Fibroblast of the conjunctiva (primary cell): ENCODE results near the gene TTYH1.

Source experiments
- DNase-seq: peaks from one replicate; pipeline ENCODE4 v3.0.0-alpha.2; 2010; ENCODE audit warnings: low read depth

TTYH1 gene

DNA sequence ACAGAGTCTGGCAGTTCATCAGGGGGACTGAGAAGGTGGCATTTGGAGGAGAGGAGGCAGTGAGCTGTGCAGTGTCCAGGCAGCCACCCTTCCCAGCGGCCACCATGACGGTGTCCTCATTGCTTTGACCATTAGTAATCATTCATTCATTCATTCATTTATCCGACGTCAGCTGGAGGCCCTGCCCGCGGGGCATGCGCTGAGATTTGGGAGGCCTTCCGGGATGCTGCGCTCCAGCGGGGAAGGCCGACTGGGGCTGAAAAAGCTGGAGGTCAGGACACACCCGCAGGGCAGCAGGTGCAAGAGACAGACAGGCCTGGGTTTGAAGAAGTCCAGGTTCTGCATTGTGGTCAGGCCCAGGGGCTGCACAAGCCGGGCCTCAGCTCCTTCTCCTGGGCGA is 8.9 kb downstream of the TTYH1 start:
- DNase-seq, result no peak

DNA sequence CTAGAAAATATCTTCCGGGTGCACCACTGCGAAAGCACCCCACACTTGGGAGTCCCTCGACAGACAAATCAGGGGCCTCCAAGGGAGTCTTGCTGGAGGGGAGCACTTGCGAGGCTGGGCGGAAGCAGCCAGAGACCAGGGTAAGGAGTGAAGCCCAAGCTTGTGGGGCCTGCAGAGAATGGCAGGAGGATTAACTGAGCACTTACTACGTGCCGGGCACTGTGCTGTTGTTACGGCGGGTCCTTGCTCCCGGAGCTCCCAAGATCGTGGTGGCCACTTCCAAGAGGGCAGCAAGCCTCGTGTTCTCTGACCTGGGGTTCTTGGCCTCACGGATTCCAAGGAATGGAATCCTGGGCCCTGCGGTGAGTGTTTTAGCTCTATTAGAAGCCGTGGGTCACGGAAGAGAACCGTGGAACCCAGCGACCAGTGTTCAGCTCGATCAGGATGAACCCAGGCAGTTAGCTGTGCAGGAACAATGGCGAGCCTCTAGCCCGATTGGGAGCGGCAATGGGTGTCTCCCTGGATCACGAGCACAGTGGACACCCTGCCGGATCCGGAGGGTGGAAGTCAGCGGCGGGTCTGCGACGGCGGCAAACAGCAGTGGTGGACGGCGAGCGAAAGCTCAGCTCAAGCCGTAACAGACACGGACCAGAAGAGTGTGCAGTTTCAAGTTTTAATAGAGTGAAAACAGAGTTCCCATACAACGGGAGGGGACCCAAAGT is 9.6 kb downstream of the TTYH1 start:
- DNase-seq, result no peak

DNA sequence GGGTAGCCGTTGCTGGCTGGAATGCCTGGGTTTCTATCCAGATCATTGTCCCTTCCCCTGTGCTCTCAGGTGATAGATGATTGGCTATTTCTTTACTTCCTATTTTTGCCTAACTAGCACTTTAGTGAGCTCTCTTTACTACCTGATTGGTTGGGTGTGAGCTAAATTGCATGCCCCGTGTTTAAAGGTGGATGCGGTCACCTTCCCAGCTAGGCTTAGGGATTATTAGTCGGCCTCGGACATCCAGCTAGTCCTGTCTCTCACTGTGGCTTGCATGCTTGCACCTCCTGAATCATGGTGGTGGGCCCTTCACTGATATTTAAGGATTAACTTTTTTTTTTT is 10.1 kb downstream of the TTYH1 start:
- DNase-seq, result no peak

DNA sequence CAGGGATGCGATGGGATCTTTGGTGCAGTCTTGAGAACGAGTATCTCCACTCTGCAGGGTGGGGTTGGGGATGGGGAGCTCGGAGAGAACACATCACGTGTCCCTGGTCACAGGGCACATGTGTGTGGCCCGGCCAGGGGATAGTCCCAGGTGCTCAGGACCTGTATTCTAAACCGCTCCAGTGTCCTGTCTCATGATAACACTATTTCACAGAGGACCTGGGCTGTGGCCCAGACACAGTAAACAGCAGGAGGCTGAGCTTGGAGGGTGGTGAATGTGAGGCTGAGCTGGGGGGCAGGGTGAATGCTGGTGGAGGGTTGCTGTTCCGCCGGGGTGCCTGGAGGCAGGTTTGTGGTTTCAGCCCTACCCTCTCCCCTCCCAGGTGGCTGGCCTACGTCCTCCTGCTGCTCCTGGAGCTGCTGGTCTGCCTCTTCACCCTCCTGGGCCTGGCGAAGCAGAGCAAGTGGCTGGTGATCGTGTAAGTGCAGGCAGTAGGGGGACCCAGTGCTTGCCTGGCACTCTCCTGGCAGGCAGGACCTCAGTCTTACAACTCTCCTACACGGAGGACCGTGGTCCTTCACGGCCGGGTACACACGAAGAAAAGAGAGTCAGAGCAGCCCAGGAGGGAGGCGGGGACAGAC is 11.1 kb downstream of the TTYH1 start:
- DNase-seq, result no peak

DNA sequence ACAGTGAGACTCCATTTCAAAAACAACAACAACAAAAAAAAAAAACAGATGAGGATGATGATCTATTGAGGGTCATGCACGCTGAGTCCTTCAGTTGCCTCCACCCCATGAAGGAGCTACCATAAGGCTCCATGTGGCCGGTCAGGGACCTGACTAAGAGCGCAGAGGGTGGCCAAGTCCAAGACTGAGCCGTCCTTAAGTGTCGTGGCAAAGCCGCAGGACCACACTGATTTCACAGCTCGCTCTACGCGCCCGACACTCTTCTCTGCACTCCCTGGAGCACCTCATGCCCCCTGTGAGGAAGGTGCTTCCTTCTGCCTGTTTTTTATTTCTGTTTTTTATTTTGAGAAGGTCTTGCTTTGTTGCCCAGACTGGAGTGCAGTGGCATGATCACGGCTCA is 12.3 kb downstream of the TTYH1 start:
- DNase-seq, result no peak

DNA sequence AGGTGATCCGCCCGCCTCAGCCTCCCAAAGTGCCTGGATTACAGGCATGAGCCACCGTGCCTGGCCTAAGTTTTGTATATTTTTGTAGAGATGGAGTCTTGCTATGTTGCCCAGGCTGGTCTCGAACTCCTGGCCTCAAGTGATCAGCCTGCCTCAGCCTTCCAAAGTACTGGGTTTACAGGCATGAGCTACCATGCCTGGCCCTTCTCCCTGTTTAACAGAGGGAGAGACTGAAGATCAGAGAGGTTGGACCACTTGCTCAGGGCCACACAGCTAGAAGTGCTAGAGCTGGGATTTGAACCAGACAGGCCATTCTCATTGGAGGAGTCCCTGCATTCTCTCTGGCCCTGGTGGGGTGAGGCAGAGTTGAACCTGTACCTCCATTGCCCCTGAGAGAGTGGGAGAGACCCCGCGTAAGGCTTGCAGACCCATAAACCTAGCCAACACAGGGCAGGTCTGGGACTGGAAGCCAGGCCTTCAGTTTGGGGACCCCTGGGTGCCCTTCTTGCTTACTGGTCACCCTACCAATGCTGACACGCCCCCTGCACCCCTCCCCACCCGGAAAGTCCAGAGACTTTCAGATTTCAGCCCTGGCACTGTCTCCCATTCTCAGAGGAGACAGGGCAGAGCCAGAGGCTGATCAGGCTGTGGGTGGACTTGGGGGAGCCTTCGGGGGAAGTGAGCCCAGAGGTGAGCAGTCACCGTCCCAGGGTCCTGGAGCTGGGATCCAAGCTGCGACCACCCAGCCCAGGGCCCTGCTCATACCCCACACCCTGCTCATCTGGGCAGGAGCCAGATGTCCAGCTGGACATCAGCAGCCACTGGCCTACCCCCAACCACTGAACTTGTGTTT is 13.3 kb downstream of the TTYH1 start:
- DNase-seq, result no peak

DNA sequence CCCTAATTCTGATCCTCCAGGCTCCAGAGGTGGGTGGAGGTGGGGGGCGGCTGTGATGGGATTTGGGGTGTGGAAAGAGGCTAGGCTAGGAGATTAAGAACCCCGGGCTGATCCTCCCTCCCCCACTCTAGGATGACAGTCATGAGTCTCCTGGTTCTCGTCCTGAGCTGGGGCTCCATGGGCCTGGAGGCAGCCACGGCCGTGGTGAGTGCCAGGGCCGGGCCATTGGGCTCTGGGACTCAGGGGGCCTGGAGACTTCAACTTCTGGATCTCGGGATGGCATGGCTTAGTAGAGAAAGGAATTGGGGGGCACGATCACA is 13.9 kb downstream of the TTYH1 start:
- no peak for DNase-seq

DNA sequence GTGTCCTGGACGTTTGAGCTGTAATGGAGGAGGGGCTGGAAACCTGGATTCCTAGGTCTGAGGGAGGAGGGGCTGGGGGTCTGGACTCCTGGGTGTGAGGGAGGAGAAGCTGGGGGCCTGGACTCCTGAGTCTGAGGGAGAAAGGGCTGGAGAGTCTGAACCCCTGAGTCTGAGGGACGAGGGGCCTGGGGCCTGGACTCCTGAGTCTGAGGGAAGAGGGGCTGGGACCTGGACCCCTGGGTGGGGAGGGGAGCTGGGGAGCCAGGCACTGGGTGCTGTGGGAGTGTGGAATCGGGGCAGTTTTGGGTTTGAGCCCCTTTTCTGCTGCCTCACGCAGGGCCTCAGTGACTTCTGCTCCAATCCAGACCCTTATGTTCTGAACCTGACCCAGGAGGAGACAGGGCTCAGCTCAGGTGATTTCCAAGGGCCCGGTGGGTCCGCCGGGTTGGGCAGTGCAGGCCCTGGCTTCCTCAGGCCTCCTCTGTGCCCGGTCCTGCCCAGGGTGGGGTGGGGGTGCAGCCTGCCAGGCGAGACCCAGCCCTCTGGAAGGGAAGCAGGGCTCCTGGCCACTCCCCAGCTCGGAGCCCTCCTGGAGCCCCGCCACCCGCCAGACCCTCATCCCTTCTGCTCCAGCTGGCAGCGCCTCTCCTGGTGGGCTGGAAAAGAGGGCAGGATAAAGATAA is 14.4 kb downstream of the TTYH1 start:
- DNase-seq, result no peak

DNA sequence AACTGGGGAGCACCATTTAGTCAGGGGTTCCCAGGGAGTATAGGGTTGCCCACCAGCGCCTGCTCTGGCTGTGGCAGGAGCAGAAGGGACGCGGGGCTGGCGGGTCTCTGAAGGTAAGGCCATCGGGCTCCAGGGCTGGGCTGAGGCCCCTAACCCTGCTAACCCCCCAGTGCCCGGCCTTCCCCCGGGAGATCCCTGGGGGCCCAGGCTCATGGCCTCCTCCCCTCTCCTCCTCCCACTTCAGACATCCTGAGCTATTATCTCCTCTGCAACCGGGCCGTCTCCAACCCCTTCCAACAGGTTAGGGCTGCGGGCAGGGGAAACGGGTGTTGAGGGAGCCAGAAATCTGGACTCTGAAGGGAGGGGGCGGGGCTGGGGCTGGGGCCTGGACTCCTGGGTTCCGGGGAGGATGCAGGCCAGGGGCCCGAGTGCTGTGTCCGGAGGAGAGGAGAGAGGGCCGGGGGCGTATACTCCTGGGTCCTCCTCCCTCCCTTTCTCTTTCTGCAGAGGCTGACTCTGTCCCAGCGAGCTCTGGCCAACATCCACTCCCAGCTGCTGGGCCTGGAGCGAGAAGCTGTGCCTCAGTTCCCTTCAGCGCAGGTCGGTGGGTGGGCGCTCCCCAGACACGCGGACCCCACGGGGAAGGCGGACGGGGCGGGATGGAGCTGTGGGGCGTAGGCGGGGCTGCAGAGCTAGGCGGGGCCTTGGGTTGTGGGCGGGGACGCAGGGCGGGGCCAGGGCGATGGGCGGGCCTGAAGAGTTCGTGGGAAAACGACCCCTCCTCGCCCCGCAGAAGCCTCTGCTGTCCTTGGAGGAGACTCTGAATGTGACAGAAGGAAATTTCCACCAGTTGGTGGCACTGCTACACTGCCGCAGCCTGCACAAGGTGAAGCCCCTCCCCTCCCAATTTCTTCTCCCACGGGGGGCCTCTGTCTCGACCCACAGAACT is 15.3 kb downstream of the TTYH1 start:
- no peak for DNase-seq

DNA sequence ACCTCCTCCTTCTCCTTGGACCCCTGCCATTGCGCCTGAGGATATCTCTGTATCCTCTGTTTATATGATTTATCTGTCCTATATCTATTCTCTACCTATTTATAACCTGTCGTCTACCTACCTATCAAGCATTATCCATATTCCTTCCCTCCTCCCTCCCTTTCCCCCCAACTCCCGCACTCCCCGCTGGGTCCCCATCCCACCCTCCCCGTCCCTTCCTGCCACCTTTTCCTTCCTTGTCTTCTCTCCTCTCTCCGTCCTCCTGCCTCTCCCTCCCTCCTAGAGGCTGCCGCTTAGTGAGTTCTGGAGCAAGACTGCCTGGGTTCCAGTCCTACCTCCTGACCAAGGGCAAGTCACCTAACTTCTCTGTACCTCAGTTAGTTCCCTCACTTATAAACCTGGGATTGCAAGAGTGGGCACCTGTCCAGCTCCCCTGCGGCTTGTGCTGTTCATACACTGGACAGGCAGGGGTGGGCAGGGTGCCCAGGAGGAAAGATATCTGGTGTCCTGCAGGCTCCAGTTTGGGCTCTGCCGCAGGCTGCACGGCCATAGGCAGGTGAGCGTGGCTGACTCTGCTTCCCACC is 16.1 kb downstream of the TTYH1 start:
- DNase-seq, result peak; percentile 9

DNA sequence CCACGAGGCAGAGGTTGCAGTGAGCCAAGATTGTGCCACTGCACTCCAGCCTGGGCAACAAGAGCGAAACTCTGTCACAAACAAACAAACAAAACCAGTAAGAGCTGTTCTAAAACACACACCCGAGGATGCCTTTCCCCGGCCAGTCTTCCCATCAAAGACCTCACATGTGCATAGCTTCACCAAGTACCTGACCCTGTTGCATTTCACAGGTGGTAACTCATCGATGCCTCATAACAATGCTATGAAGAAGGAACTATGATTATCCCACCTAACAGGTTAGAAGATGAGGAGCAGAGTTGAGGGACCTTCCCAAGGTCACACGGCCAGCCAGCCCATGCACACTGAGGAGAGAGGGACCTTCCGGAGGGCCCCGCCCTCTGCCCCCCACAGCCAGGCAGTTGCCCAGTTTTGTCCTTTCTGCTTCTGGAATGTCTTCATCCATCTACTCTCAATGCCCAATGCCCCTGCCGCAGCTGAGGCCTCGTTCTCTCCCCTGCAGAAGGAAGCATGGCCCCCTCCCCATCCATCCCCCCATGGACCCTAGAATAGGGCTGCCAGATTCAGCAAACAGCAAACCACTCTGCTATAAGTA is 17.0 kb downstream of the TTYH1 start:
- DNase-seq, result no peak

DNA sequence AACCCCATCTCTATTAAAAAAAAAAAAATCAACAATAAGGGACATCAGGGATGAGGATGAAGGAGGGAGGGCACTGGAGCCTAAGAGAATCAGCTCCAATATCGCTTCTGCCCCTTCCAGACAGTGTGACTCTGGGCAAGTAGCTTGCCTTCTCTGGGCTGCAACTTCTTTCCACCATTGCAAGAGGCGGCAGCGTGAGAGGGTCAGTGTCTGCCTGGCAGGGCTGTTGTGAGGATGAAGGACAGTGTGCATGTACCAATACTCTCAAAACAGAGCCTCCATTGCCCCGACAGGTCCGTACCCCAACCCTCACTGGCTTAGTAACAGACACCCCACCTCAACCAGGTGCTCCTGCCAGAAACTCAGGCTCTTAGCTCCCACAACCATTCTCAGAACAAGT is 18.4 kb downstream of the TTYH1 start:
- DNase-seq, result no peak

DNA sequence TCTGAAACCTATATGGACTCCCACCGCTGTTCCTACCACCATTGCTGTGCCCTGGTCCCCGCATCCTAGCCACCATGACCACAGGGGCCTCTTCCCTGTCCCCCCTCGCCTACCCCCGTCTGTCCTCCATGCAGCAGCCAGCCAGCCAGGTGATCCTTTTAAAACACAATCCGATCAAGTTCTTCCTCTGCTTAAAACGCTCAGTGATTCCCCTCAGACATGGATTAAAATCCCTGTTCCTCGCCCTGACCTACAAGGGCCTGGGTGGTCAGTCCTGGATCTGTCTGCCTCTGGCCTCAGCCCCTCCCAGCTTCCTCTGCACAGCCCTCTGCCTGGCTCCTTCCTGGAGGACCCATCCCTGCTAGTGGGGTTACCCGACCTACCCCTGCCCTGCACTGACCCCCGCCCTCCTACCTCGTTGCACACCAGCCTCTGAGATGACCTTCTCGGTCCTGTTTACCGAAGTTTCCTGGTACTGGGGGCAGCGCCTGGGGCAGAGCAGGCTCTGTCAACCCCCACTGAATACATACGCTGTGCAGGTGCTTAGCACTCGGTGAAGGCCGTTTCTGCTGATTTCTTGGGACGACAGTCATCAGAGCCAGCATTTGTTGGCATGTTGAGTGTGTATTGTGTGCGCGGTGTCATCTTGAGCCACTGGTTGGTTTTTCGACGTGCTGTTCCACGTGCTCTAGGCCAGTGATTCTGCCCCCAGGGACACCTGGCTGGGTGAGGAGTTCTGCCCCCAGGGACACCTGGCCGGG is 19.0 kb downstream of the TTYH1 start:
- DNase-seq, result no peak

DNA sequence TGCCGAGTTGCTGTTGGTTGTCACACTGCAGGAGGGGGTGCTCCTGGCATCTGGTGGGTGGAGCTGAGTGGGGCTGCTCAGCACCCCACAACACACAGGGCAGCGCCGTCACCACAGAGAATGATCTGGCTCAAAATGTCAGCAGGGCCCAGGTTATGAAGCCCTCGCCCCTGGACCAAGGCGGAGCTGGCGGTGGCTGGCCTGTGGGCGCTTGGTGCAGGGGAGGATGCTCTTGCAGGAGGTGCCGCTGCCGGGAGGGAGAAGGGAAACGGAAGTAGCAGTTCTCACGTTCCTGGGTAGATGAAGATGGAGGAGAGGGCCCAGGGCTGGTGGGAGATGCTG is 19.6 kb downstream of the TTYH1 start:
- DNase-seq, result no peak

DNA sequence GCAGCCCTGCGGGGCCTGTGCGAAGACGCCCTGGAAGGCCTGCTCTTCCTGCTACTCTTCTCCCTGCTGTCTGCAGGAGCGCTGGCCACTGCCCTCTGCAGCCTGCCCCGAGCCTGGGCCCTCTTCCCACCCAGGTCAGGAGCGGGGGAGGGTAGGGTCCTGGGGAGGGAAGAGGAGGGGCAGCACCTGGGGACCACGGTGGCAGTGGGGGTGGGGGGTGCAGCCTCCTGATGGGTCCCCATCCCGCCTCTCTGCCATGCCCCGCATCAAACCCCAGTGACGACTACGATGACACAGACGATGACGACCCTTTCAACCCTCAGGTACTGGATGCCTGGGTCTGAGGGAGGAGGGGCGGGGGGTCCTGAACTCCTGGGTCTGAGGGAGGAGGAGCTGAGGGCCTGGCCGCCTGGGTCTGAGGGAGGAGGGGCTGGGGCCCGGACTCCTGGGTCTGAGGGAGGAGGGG is 20.3 kb downstream of the TTYH1 start:
- DNase-seq, result no peak

DNA sequence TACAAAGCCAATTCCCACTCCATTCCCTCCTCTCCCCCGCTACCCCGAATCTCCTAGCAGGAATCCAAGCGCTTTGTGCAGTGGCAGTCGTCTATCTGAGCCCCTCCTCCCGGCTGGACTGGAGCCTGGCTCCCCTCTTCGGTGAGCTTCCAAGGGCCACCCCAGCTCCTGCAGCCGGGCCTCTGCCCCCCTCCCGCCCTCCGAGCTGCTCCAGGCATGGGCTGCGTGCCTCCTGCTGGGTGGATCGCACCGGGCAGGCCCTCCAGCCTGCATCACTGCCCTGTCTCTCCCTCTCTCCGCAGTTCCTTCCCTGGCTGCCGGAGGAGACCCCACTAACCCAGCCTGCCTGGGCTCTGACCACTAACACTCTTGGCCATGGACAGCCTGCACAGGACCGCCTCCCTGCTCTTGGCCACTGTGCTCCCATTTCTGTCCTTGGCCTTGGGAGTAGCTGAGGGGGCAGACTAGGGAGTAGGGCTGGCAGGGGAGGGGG is 20.8 kb downstream of the TTYH1 start:
- no peak for DNase-seq

DNA sequence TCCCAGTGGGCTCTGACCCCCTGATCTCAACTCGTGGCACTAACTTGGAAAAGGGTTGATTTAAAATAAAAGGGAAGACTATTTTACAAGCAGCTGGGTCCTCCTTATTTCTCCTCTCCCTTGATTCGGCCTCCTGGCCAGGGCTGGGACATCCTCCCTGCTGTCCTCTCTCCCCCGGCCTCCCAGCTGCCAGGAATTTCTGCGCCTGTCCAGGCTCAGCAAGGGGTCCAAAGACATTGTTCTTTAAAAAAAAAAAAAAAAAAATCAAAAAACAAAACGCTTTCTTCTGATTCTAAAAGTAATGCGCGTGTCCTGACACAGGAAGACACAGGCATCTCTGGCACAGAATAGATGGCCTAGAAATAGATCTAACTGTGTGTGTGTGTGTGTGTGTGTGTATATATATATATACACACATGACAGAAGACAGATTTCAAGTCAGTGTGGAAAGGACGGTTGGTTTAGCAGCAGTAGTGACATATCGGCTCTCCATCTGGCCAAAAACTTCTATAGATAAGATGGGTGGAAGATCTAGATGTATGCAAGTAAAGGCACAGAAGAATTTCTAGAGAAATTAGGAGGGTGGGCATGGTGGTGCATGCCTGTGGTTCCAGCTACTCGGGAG is 21.5 kb downstream of the TTYH1 start:
- DNase-seq, result no peak

DNA sequence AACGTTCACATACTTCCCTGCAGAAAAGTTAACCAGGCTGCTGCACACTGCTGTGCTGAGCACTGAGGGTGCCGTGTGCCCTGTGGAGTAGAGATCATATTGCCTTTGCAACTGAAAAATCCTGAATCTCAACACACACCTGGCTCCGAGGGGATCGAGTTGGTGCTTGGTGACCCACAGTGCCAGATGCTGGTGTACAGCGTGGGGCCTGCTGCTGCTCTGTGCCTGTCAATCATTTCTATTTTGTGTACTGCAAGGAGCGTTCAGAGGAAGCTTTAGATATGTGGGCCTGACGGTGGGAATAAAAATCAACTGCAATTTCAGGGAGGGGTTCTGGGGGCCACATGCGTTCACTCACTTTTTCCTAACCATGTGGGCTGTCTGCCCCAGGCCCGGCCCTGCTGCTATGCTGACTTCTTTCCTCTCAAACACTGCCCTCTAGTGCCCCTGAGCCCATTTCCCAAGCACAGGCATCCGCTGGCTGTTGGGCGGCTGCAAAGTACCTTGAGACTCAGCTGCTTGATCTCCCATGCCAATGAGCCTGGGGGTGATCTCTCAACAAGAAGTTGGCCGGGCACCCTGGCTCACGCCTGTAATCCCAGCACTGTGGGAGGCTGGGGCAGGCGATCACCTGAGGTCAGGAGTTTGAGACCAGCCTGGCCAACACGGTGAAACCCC is 24.0 kb downstream of the TTYH1 start:
- peak; percentile 17 for DNase-seq

DNA sequence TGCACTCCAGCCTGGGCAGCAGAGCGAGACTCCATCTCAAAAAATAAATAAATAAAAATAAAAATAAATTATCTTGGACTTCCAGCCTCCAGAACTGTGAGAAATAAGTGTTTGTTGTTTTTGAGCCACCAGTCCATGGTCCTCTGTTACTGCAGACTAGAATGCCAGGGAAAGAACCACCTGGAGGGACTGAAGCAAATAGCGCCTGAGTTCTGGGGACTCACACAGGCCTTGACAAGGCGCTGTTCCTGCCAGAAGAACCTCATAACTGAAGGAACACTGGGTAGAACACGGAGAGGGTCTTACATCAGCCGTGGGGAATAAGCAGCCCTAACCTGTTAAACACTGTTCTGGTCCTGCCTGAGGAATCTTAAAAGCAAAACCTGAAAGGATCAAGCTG is 25.4 kb downstream of the TTYH1 start:
- DNase-seq, result no peak
